GM23248 (cell line): ENCODE measurements around the gene CCDC186.

ENCODE experiments used
- EZH2 ChIP-seq: fragments of 200-600 bp; sonication (generic); IDR thresholded peaks from 2 replicates; pipeline ENCODE4 v1.6.1; 2018; ENCODE audit warnings: antibody characterized with exemption, mild to moderate bottlenecking; ENCODE audit not compliant: insufficient read depth, poor library complexity, severe bottlenecking
- EZH2phosphoT487 ChIP-seq: fragments of 200-600 bp; sonication (generic); IDR thresholded peaks from 2 replicates; pipeline ENCODE4 v1.6.1; 2018; ENCODE audit warnings: antibody characterized with exemption, moderate library complexity, mild to moderate bottlenecking, low read depth; ENCODE audit not compliant: insufficient read depth

GRCh38 chr10:114223066-114223465 lies 49.1 kb upstream of the CCDC186 start:
- TF ChIP-seq EZH2phosphoT487: no peak
- no peak for TF ChIP-seq EZH2
